ENCODE data around the gene MSH4.
A peak's percentile ranks its signal among the peaks of the same experiment; 100 is the strongest.
"Not testable (repeated sequence)": the region's sequence is repeated elsewhere in the genome, so short reads cannot be mapped to it uniquely, and the experiment has no call there.

MSH4 gene

GRCh38 chr1:75796376-75797272, at the start of gene MSH4:
Gene MSH4 (plus strand): TSS chr1:75796882. CDS start chr1:75796986, 104 bp downstream.
- TF ChIP-seq CTCF (IDR thresholded peaks at IDR 0.05; ENCODE audit: low read length, missing control alignments): no peak
- no peak for DNase-seq (ENCODE audit: low read depth)
- no peak within 1 kb of the TSS for H3K4me3 ChIP-seq (replicated peaks; ENCODE audit: low read depth, low read length)

- not testable (repeated sequence) for H3K4me3 ChIP-seq (replicated peaks; ENCODE audit: low read depth, low read length); DNase-seq (ENCODE audit: low read depth)
Observed at GRCh38 chr1:75757210-75757609, 39.5 kb upstream of the MSH4 start.

DNA sequence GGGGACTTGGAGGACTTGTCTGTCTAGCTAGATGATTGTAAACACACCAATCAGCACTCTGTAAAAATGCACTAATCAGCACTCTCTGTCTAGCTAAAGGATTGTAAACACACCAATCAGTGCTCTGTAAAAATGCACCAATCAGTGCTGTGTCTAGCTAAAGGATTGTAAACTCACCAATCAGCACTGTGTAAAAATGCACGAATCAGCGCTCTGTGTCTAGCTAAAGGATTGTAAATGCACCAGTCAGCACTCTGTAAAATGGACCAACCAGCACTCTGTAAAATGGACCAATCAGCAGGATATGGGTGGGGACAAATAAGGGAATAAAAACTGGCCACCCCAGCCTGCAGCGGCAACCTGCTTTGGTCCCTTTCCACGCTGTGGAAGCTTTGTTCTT, 38.1 kb upstream of the MSH4 start:
- not testable (repeated sequence) for H3K4me3 ChIP-seq (replicated peaks; ENCODE audit: low read depth, low read length); DNase-seq (ENCODE audit: low read depth)

GRCh38 chr1:75764057-75764655, 32.5 kb upstream of the MSH4 start:
- no peak for DNase-seq (ENCODE audit: low read depth)
- TF ChIP-seq CTCF (IDR thresholded peaks at IDR 0.05; ENCODE audit: low read length, missing control alignments): no peak
- H3K4me3 ChIP-seq (replicated peaks; ENCODE audit: low read depth, low read length): no peak overlapping the region

- no peak overlapping the region for H3K4me3 ChIP-seq (replicated peaks; ENCODE audit: low read depth, low read length)
- peak; percentile 79 for DNase-seq (ENCODE audit: low read depth)
- TF ChIP-seq CTCF (IDR thresholded peaks at IDR 0.05; ENCODE audit: low read length, missing control alignments): no peak
Observed at GRCh38 chr1:75765697-75766355, 30.9 kb upstream of the MSH4 start.

DNA sequence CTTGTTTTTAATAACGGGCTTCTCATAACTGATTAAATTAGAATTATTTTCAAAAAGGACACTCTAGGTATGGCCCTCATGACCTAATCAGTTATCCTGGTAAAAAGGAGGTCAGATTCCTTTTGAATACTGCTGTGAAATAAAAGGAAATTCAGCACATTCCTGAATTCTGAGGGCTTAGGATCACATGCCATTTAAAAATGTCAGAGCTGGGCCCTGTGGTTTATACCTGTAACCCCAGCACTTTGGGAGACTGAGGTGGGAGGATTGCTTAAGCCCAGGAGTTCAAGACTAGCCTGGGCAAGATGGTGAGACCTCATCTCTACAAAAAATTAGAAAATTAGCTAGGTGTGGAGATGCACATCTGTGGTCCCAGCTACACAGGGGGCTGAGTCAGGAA, 28.7 kb upstream of the MSH4 start:
- TF ChIP-seq CTCF (IDR thresholded peaks at IDR 0.05; ENCODE audit: low read length, missing control alignments): no peak

GRCh38 chr1:75770761-75771160, 25.9 kb upstream of the MSH4 start:
- TF ChIP-seq CTCF (IDR thresholded peaks at IDR 0.05; ENCODE audit: low read length, missing control alignments): no peak
- H3K4me3 ChIP-seq (replicated peaks; ENCODE audit: low read depth, low read length): no peak overlapping the region
- DNase-seq (ENCODE audit: low read depth): no peak

More for the DNA sequence above, 28.7 kb upstream of the MSH4 start:
- H3K4me3 ChIP-seq (replicated peaks; ENCODE audit: low read depth, low read length): no peak overlapping the region
- no peak for DNase-seq (ENCODE audit: low read depth)
